Upper lobe of left lung (tissue), 6 donors: ENCODE data around the gene KCNK15. TPM values are rescaled to one million over a fixed set of nuclear protein-coding genes. Genes with fewer than 3 reads are reported as not detected.

ENCODE experiments used
- ATAC-seq, 2 donors: fragments of 200-7000 bp; cut with Tn5 transposase; one replicate each; pipeline ENCODE4 v1.9.1; 2022; ENCODE audit warnings: mild to moderate bottlenecking in 2 of 2, moderate library complexity in 2 of 2; ENCODE audit not compliant: low FRiP score in 2 of 2
- DNase-seq, 2 donors: peaks; one replicate each; pipeline ENCODE4 v3.0.0-alpha.2; 2019 to 2020
- H3K27ac ChIP-seq, 4 donors: fragments of 200-600 bp; sonication (generic); one replicate each; pipeline ENCODE4 v1.5.1; 2016 to 2019
- H3K27me3 ChIP-seq, 4 donors: fragments of 200-600 bp; sonication (generic); one replicate each; pipeline ENCODE4 v1.5.1; 2017 to 2019
- H3K36me3 ChIP-seq, 4 donors: fragments of 200-600 bp; sonication (generic); one replicate each; pipeline ENCODE4 v1.5.1; 2016 to 2019
- H3K4me1 ChIP-seq, 4 donors: fragments of 200-600 bp; sonication (generic); one replicate each; pipeline ENCODE4 v1.5.1; 2018 to 2019
- H3K4me3 ChIP-seq, 4 donors: fragments of 200-600 bp; sonication (generic); one replicate each; pipeline ENCODE4 v1.5.1; 2017 to 2019; ENCODE audit warnings: mild to moderate bottlenecking in 2 of 4, moderate library complexity in 1 of 4
- H3K9me3 ChIP-seq, 4 donors: fragments of 200-600 bp; sonication (generic); one replicate each; pipeline ENCODE4 v1.5.1; 2018 to 2019
- EP300 ChIP-seq, 4 donors: sonication (generic); formaldehyde crosslinking; IDR thresholded peaks; one replicate each; pipeline ENCODE4 v1.5.1; 2017; ENCODE audit warnings: antibody characterized with exemption in 4 of 4, control low read depth in 2 of 4
- POLR2A ChIP-seq, 4 donors: fragments of 450-650 bp; IDR thresholded peaks; one replicate each; pipeline ENCODE4 v1.5.1; 2016 to 2017; ENCODE audit warnings: antibody characterized with exemption in 4 of 4, mild to moderate bottlenecking in 2 of 4
- POLR2AphosphoS5 ChIP-seq, 2 donors: sonication (generic); formaldehyde crosslinking; IDR thresholded peaks; one replicate each; pipeline ENCODE4 v1.5.1; 2017; ENCODE audit warnings: antibody characterized with exemption in 2 of 2
- WGBS, 2 donors: methylation state at CpG; one replicate each; pipeline ENCODE4 v1.1.5; 2017 to 2018; 5-methylcytosine and 5-hydroxymethylcytosine counted together
- total RNA-seq, 6 donors: library from RNA; depleted of rRNA in 4 of 6; stranded (reverse); fragments of >200 nt in 4 of 6; gene quantifications; one replicate each; pipeline versions ENCODE4 v1.1.0 to v1.2.1, GENCODE V29; 2016 to 2021
- TF ChIP-seq, protein P1 (sequence below), 6 experiments: fragments of 450-650 bp in 4 of 6; fragments of 200-600 bp in 2 of 6; sonication (generic) in 2 of 6; IDR thresholded peaks; one replicate each; pipeline ENCODE4 v1.5.1; 2016 to 2019; ENCODE audit warnings: antibody characterized with exemption in 6 of 6
- donor health status: DM: no; HTN: no; CAD: no; lungs with moderate emphysema.
- donor health status: DM: no; HTN: yes; CAD: no; lungs with severe emphysema.

Gene KCNK15
- total RNA-seq, 6 donors from 2014 or later: 1.0 to 2.7 (median 1.7) TPM

DNA sequence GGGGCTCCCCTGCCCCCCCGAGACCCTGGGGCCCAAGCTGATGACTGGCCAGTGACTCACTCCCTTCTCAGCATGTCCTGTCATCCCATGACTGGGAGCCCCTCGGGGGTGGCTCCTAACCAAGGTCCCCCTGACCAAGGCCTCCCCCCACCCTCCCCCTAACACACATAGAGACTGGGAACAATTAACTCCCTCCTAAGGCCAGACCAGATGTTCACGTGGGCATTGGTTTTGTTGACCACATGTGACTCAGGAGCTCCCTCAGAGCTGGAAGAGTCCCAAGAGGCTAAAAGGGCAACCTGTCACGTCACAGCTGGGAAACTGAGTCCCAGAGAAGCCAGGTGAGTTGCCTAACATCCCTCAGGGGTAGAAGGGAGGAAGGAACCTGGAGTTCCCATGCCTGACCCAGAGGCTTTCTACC, 41.1 kb upstream of the KCNK15 start:
- WGBS, 2 donors: 86% methylated on average over 1 to 4 of the region's 4 CpGs
- Histone ChIP-seq H3K9me3 (no peaks in the 10 kb centered on the region), H3K4me3 (no peak overlapping the region), H3K36me3 (no peaks in the 10 kb centered on the region), H3K4me1 (peaks cover 10 to 29% (median 24%) of the 10 kb centered on the region in 4 donors), H3K27ac (peak overlapping the region in 3 of 4 donors; percentile 35 to 80 (median 79)), H3K27me3 (no peaks in the 10 kb centered on the region)
- no peak for TF ChIP-seq POLR2A (IDR thresholded peaks at IDR 0.05)
- TF ChIP-seq EP300 (IDR thresholded peaks at IDR 0.05): no peak
- TF ChIP-seq, protein P1, sequence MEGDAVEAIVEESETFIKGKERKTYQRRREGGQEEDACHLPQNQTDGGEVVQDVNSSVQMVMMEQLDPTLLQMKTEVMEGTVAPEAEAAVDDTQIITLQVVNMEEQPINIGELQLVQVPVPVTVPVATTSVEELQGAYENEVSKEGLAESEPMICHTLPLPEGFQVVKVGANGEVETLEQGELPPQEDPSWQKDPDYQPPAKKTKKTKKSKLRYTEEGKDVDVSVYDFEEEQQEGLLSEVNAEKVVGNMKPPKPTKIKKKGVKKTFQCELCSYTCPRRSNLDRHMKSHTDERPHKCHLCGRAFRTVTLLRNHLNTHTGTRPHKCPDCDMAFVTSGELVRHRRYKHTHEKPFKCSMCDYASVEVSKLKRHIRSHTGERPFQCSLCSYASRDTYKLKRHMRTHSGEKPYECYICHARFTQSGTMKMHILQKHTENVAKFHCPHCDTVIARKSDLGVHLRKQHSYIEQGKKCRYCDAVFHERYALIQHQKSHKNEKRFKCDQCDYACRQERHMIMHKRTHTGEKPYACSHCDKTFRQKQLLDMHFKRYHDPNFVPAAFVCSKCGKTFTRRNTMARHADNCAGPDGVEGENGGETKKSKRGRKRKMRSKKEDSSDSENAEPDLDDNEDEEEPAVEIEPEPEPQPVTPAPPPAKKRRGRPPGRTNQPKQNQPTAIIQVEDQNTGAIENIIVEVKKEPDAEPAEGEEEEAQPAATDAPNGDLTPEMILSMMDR (IDR thresholded peaks at IDR 0.05): no peak
- no peak for TF ChIP-seq POLR2AphosphoS5 (IDR thresholded peaks at IDR 0.05)
- ATAC-seq (no peak), DNase-seq (no peak)

GRCh38 chr20:44705364-44706094, 40.1 kb upstream of the KCNK15 start:
- 79 to 86% methylated on average over 4 of the region's 4 CpGs for WGBS, 2 donors
- H3K4me3 ChIP-seq: no peak overlapping the region
- peak overlapping the region in 2 of 4 donors; percentile 46 to 79 for H3K27ac ChIP-seq
- no peaks in the 10 kb centered on the region for H3K27me3 ChIP-seq
- DNase-seq: no peak
- no peak for ATAC-seq
- H3K9me3 ChIP-seq: no peaks in the 10 kb centered on the region
- peaks cover 10 to 29% (median 24%) of the 10 kb centered on the region in 4 donors for H3K4me1 ChIP-seq
- H3K36me3 ChIP-seq: no peaks in the 10 kb centered on the region
- TF ChIP-seq EP300 (IDR thresholded peaks at IDR 0.05) (no peak), POLR2AphosphoS5 (IDR thresholded peaks at IDR 0.05) (no peak), POLR2A (IDR thresholded peaks at IDR 0.05) (no peak)
- TF ChIP-seq, protein P1 (IDR thresholded peaks at IDR 0.05): no peak

DNA sequence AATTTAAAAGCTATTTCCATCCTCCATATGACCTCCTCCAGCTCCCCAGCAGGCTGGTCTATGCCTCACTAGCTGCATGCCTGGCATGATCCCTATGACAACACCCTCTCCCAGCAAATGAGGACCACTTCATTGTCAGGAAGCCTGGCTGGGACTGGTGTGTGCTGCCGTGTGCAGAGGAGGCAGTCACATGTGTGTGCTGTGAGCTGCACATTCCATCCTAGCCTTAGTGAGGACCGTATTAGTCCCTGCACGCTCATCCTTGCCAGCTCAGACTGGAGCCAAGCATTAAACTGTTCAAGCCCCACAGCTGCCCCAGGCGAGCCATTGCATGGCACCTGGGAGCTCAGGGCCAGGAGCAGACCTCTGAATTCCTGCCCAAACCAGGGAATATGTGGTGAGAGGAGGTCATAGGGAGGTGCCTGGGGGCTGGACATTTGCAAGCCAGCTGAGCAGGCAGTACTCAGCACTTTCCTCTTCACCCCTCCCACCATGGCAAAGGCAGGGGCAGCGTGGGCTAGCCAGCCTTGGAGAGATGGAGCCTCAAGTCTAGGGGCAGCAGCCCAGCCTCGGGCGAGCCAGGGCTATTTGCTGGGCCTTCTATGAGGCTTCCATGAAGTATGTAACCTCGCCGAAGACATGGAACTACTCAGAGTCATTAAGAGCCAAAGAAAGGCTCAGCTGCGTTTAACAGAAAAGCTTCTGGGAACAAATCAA, 39.2 kb upstream of the KCNK15 start:
- DNase-seq (peak in 1 of 2 donors; percentile 30), ATAC-seq (peak; percentile 28 to 54)
- Histone ChIP-seq H3K27ac (peak overlapping the region in 3 of 4 donors; percentile 4 to 46 (median 28)), H3K4me3 (no peak overlapping the region), H3K27me3 (no peaks in the 10 kb centered on the region), H3K4me1 (peaks cover 10 to 23% (median 19%) of the 10 kb centered on the region in 4 donors), H3K9me3 (no peaks in the 10 kb centered on the region), H3K36me3 (no peaks in the 10 kb centered on the region)
- 60 to 71% methylated on average over 8 to 9 of the region's 10 CpGs for WGBS, 2 donors
- TF ChIP-seq, protein P1 (IDR thresholded peaks at IDR 0.05): no peak
- TF ChIP-seq EP300 (IDR thresholded peaks at IDR 0.05) (no peak), POLR2A (IDR thresholded peaks at IDR 0.05) (no peak), POLR2AphosphoS5 (IDR thresholded peaks at IDR 0.05) (no peak)

- DNase-seq: no peak
- peak overlapping the region in 3 of 4 donors; percentile 4 to 46 (median 28) for H3K27ac ChIP-seq
These were observed 38.6 kb upstream of the KCNK15 start for GRCh38 chr20:44707018-44707579.

More at GRCh38 chr20:44707018-44707579, 38.6 kb upstream of the KCNK15 start:
- Histone ChIP-seq H3K9me3 (no peaks in the 10 kb centered on the region), H3K4me1 (peaks cover 10 to 20% (median 14%) of the 10 kb centered on the region in 4 donors), H3K27me3 (no peaks in the 10 kb centered on the region), H3K4me3 (no peak overlapping the region), H3K36me3 (no peaks in the 10 kb centered on the region)
- TF ChIP-seq, protein P1 (IDR thresholded peaks at IDR 0.05): no peak
- TF ChIP-seq POLR2A (IDR thresholded peaks at IDR 0.05) (no peak), EP300 (IDR thresholded peaks at IDR 0.05) (no peak), POLR2AphosphoS5 (IDR thresholded peaks at IDR 0.05) (no peak)
- 88 to 89% methylated on average over 5 of the region's 5 CpGs for WGBS, 2 donors
- ATAC-seq: no peak
